Mesenchymal stem cell (in vitro differentiated cells and primary cell): Measurements from ENCODE around the gene RPS6KA1.

Source experiments
- DNase-seq: peaks from one replicate; pipeline ENCODE4 v3.0.0-alpha.2; 2013
- H2AFZ ChIP-seq: one replicate; pipeline ENCODE4 v1.6.1; 2013; ENCODE audit warnings: low read depth, mild to moderate bottlenecking, control low read depth, inconsistent platforms, low read length, moderate library complexity
- H2AK5ac ChIP-seq: 2 replicates; pipeline ENCODE4 v1.6.1; 2013; ENCODE audit warnings: low read length, moderate library complexity, mild to moderate bottlenecking, inconsistent platforms; ENCODE audit not compliant: severe bottlenecking
- H2BK120ac ChIP-seq: one replicate; pipeline ENCODE4 v1.6.1; 2013; ENCODE audit warnings: low read depth, mild to moderate bottlenecking, inconsistent platforms, low read length, moderate library complexity
- H2BK12ac ChIP-seq, 2 experiments: one replicate each; pipeline ENCODE4 v1.6.1; 2013; ENCODE audit warnings: inconsistent platforms in 2 of 2, low read length in 2 of 2, mild to moderate bottlenecking in 2 of 2, moderate library complexity in 2 of 2, control low read depth in 1 of 2
- H2BK15ac ChIP-seq: one replicate; pipeline ENCODE4 v1.6.1; 2013; ENCODE audit warnings: mild to moderate bottlenecking, low read depth, inconsistent platforms; ENCODE audit not compliant: poor library complexity, severe bottlenecking
- H2BK5ac ChIP-seq: 2 replicates; pipeline ENCODE4 v1.6.1; 2013; ENCODE audit warnings: low read depth, mild to moderate bottlenecking, low read length, control low read depth, inconsistent platforms; ENCODE audit not compliant: poor library complexity, severe bottlenecking
- H3K14ac ChIP-seq, 2 experiments: one replicate each; pipeline ENCODE4 v1.6.1; 2013; ENCODE audit warnings: inconsistent platforms in 2 of 2, low read length in 2 of 2, control low read depth in 1 of 2, mild to moderate bottlenecking in 1 of 2, moderate library complexity in 1 of 2
- H3K18ac ChIP-seq, 2 experiments: one replicate each; pipeline ENCODE4 v1.6.1; 2013; ENCODE audit warnings: inconsistent platforms in 2 of 2, low read length in 2 of 2, control low read depth in 1 of 2, low read depth in 1 of 2, mild to moderate bottlenecking in 1 of 2
- H3K23ac ChIP-seq, 2 experiments: one replicate each; pipeline ENCODE4 v1.6.1; 2013; ENCODE audit warnings: inconsistent platforms in 2 of 2, low read length in 2 of 2, mild to moderate bottlenecking in 2 of 2, moderate library complexity in 2 of 2, control low read depth in 1 of 2
- H3K27ac ChIP-seq: 2 replicates; pipeline ENCODE4 v1.5.1; 2013; ENCODE audit warnings: mild to moderate bottlenecking, moderate library complexity, low read length, control low read depth, inconsistent platforms; ENCODE audit not compliant: poor library complexity, severe bottlenecking
- H3K27me3 ChIP-seq, 2 experiments: 2 replicates each; pipeline versions ENCODE4 v1.6.1 to v1.7.0; 2013; ENCODE audit warnings: low read length in 2 of 2, mild to moderate bottlenecking in 2 of 2, moderate library complexity in 2 of 2, control low read depth in 1 of 2, inconsistent platforms in 1 of 2; ENCODE audit not compliant: control insufficient read depth in 1 of 2, insufficient read depth in 1 of 2
- H3K36me3 ChIP-seq, 2 experiments: 2 replicates each; pipeline versions ENCODE4 v1.6.1 to v1.7.0; 2013; ENCODE audit warnings: low read length in 2 of 2, control low read depth in 1 of 2, inconsistent platforms in 1 of 2, low read depth in 1 of 2, mild to moderate bottlenecking in 1 of 2; ENCODE audit not compliant: insufficient read depth in 2 of 2, control insufficient read depth in 1 of 2
- H3K4ac ChIP-seq, 2 experiments: one replicate each; pipeline ENCODE4 v1.6.1; 2013; ENCODE audit warnings: inconsistent platforms in 2 of 2, low read length in 2 of 2, mild to moderate bottlenecking in 2 of 2, moderate library complexity in 2 of 2, control low read depth in 1 of 2, low read depth in 1 of 2
- H3K4me1 ChIP-seq: 2 replicates; pipeline ENCODE4 v1.6.1; 2013; ENCODE audit warnings: low read depth, low read length, control low read depth; ENCODE audit not compliant: control insufficient read depth, insufficient read depth
- H3K4me2 ChIP-seq: 2 replicates; pipeline ENCODE4 v1.6.1; 2013; ENCODE audit warnings: low read length, mild to moderate bottlenecking, inconsistent platforms; ENCODE audit not compliant: poor library complexity, severe bottlenecking
- H3K4me3 ChIP-seq, 2 experiments: 2 replicates each; pipeline versions ENCODE4 v1.5.1 to v1.7.0; 2013; ENCODE audit warnings: low read length in 2 of 2, mild to moderate bottlenecking in 2 of 2, control low read depth in 1 of 2, low read depth in 1 of 2; ENCODE audit not compliant: insufficient read depth in 1 of 2
- H3K79me1 ChIP-seq: replicated peaks from 2 replicates; pipeline ENCODE4 v1.6.1; 2013; ENCODE audit warnings: mild to moderate bottlenecking, control low read depth, low read length, inconsistent platforms; ENCODE audit not compliant: poor library complexity, severe bottlenecking
- H3K9ac ChIP-seq: 2 replicates; pipeline ENCODE4 v1.7.0; 2013; ENCODE audit warnings: mild to moderate bottlenecking, low read length, moderate library complexity
- H3K9me3 ChIP-seq: 2 replicates; pipeline ENCODE4 v1.7.0; 2013; ENCODE audit warnings: mild to moderate bottlenecking, low read length; ENCODE audit not compliant: control insufficient read depth
- H4K8ac ChIP-seq: one replicate; pipeline ENCODE4 v1.6.1; 2013; ENCODE audit warnings: inconsistent platforms, mild to moderate bottlenecking, low read length, moderate library complexity
- H4K91ac ChIP-seq: one replicate; pipeline ENCODE4 v1.6.1; 2013; ENCODE audit warnings: mild to moderate bottlenecking, low read length, inconsistent platforms
- WGBS: methylation state at CpG from one replicate; pipeline ENCODE4 v1.1.7; 2013; ENCODE audit warnings: mixed read lengths; 5-methylcytosine and 5-hydroxymethylcytosine counted together

RPS6KA1 gene

DNA sequence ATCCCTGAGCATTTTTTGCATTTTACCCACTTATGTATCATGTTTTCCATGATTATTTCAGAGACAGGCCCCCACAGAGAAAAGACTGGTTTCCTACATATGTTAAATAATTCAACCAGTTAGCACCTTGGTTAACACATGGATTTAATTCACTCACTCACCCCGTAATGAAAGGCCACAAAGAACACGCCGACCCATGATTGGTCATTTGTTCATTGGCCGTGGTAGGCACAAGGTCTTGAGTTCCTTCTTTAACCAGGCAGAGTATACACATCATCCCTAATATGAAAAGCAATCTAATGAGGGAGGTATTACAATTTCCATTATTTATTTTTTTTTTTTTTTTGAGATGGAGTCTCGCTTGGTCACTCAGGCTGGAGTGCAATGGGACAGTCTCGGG lies 50.6 kb downstream of the RPS6KA1 start:
- H3K4ac ChIP-seq = no peak overlapping the region
- no peak for DNase-seq

DNA sequence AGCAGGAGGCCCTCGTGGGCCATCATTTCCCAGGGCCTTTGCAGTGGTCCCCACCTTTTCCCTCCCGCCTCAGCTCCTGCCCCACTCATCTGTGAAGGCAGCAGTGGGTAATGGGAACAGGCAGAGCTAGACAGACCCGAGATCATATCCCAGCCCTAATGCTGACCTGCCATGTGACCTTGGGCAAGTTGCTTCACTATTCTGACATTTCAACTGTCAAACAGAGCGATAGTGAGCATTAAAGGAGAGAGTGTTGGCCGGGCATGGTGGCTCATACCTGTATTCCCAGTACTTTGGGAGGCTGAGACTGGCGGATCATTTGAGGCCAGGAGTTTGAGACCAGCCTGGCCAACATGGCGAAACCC lies 51.7 kb downstream of the RPS6KA1 start:
- 84% methylated on average over 6 of the region's 7 CpGs for WGBS
- Histone ChIP-seq H4K8ac (no peak overlapping the region), H2BK12ac (no peak overlapping the region), H3K4me1 (peaks cover 4% of the 10 kb centered on the region), H3K9ac (no peak overlapping the region), H3K9me3 (no peaks in the 10 kb centered on the region), H3K23ac (no peak overlapping the region), H3K27ac (no peak overlapping the region), H3K79me1 (no peaks in the 10 kb centered on the region), H3K4me3 (peak overlapping the region in 1 of 2 experiments; percentile 47), H2BK15ac (no peak overlapping the region), H3K27me3 (peaks cover 0 to 10% of the 10 kb centered on the region in 2 experiments), H2BK5ac (no peak overlapping the region), H4K91ac (no peak overlapping the region), H3K36me3 (no peaks in the 10 kb centered on the region), H3K14ac (no peak overlapping the region), H3K4ac (no peak overlapping the region), H2BK120ac (no peak overlapping the region), H2AFZ (no peak overlapping the region), H3K4me2 (no peak overlapping the region), H2AK5ac (no peak overlapping the region), H3K18ac (no peak overlapping the region)
- DNase-seq = no peak

More for the DNA sequence above, 50.6 kb downstream of the RPS6KA1 start:
- H3K4me3 ChIP-seq = no peak overlapping the region
- peaks cover 0 to 10% of the 10 kb centered on the region in 2 experiments for H3K27me3 ChIP-seq
- no peaks in the 10 kb centered on the region for H3K9me3 ChIP-seq
- H2BK15ac ChIP-seq = no peak overlapping the region
- H3K4me1 ChIP-seq = peaks cover 4% of the 10 kb centered on the region
- no peak overlapping the region for H3K18ac ChIP-seq
- H3K23ac ChIP-seq = no peak overlapping the region
- no peak overlapping the region for H3K9ac ChIP-seq
- H2BK5ac ChIP-seq = no peak overlapping the region
- H2BK120ac ChIP-seq = no peak overlapping the region
- H4K8ac ChIP-seq = no peak overlapping the region
- no peak overlapping the region for H2BK12ac ChIP-seq
- H2AK5ac ChIP-seq = no peak overlapping the region
- H3K79me1 ChIP-seq = no peaks in the 10 kb centered on the region
- H3K27ac ChIP-seq = no peak overlapping the region
- no peak overlapping the region for H3K4me2 ChIP-seq
- H2AFZ ChIP-seq = no peak overlapping the region
- H3K36me3 ChIP-seq = peaks cover 0 to 2% of the 10 kb centered on the region in 2 experiments
- 96% methylated on average over 4 of the region's 6 CpGs for WGBS
- H3K14ac ChIP-seq = no peak overlapping the region
- H4K91ac ChIP-seq = no peak overlapping the region

DNA sequence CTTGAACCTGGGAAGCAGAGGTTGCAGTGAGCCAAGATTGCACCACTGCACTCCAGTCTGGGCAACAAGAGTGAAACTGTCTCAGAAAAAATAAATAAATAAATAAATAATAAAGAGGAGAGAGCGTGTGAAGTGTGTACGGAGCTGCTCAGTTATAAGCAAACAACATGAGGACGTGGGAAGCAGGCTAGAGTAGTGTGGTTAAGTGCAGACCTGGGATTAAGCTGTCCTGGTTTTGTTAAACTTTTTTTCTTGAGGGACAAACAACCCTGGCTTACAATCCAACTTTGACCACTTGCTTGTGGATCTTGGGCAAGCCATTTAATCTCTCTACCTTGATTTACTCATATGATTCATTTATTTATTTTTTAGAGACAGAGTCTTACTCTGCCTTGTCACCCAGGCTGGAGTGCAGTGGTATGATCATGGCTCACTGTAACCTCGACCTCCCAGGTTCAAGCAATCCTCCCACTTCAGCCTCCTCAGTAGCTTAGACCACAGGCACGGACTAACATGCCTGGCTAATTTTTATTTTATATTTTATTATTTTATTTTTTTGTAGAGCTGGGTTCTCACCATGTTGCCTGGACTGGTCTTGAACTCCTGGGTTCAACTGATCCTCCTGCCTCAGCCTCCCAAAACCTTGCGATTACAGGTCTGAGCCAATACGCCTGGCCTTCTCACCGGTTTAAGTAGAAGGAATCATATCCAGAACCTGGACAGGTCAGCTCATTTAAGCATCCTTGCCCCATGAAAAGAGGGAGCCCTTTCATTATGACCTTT lies 52.7 kb downstream of the RPS6KA1 start:
- Histone ChIP-seq H2BK12ac (no peak overlapping the region), H3K4me1 (peaks cover 4% of the 10 kb centered on the region), H3K9ac (peak overlapping the region; percentile 43), H3K4me2 (no peak overlapping the region), H2BK15ac (no peak overlapping the region), H3K23ac (no peak overlapping the region), H3K27me3 (peaks cover 0 to 10% of the 10 kb centered on the region in 2 experiments), H3K79me1 (no peaks in the 10 kb centered on the region), H2AK5ac (no peak overlapping the region), H3K27ac (no peak overlapping the region), H3K9me3 (no peaks in the 10 kb centered on the region), H2AFZ (no peak overlapping the region), H4K8ac (no peak overlapping the region), H2BK120ac (no peak overlapping the region), H3K4me3 (no peak overlapping the region), H3K18ac (no peak overlapping the region), H3K36me3 (no peaks in the 10 kb centered on the region), H3K14ac (no peak overlapping the region), H3K4ac (no peak overlapping the region), H4K91ac (no peak overlapping the region), H2BK5ac (no peak overlapping the region)
- 80% methylated on average over 7 of the region's 8 CpGs for WGBS
- DNase-seq = no peak

DNA sequence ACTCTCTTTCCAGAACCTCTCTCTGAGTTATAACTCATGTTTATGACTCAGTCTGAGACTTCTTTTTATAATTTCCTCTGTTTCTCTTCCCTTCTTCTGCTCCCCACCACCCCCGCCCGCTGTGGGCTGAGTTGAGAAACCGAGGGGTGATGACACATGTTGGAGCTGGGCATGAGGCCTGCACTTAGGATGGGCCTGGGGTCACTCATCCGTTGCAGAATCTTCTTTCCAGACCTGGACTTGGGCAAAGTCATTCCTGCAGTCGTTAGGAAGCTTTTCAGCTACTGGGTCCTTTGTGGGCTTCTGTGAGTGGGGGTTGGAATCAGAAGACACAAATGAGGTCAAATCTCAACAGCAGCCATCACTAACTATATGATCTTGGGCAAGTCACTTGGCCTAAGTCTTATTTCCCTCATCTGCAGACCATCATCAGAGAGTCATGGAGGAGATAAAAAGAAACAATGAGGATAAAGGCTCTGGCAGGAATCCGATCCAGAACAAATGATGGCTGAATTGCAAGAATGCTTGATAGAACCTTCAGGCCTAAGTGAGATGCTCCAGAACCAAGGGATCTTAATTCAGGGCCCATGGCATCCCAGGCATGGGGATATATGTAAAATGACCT lies 53.4 kb downstream of the RPS6KA1 start:
- Histone ChIP-seq H2AK5ac (no peak overlapping the region), H3K4me2 (no peak overlapping the region), H2BK15ac (no peak overlapping the region), H3K27ac (peak overlapping the region; percentile 8), H2AFZ (no peak overlapping the region), H4K8ac (no peak overlapping the region), H3K18ac (no peak overlapping the region), H4K91ac (no peak overlapping the region), H3K4ac (no peak overlapping the region), H3K36me3 (no peaks in the 10 kb centered on the region), H3K79me1 (no peaks in the 10 kb centered on the region), H3K9me3 (no peaks in the 10 kb centered on the region), H2BK120ac (no peak overlapping the region), H3K4me3 (no peak overlapping the region), H3K27me3 (peaks cover 0 to 8% of the 10 kb centered on the region in 2 experiments), H3K23ac (no peak overlapping the region), H3K9ac (peak overlapping the region; percentile 56), H3K4me1 (peaks cover 4% of the 10 kb centered on the region), H3K14ac (no peak overlapping the region), H2BK12ac (no peak overlapping the region), H2BK5ac (no peak overlapping the region)
- WGBS = 69% methylated on average over 6 of the region's 6 CpGs
- peak; percentile 30 for DNase-seq
